Mesangial cell (primary cell): ENCODE results near the gene TMEM51. TPM values are rescaled to one million over a fixed set of nuclear protein-coding genes. Genes with fewer than 3 reads are reported as not detected.

Experiments
- total RNA-seq: library from RNA; depleted of rRNA; stranded (reverse); fragments of >200 nt; gene quantifications from 2 replicates; pipeline ENCODE4 v1.2.3, GENCODE V29; 2015

TMEM51 gene, protein sequence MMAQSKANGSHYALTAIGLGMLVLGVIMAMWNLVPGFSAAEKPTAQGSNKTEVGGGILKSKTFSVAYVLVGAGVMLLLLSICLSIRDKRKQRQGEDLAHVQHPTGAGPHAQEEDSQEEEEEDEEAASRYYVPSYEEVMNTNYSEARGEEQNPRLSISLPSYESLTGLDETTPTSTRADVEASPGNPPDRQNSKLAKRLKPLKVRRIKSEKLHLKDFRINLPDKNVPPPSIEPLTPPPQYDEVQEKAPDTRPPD
- total RNA-seq: 21.7 and 22.0 TPM in 2 replicates

DNA sequence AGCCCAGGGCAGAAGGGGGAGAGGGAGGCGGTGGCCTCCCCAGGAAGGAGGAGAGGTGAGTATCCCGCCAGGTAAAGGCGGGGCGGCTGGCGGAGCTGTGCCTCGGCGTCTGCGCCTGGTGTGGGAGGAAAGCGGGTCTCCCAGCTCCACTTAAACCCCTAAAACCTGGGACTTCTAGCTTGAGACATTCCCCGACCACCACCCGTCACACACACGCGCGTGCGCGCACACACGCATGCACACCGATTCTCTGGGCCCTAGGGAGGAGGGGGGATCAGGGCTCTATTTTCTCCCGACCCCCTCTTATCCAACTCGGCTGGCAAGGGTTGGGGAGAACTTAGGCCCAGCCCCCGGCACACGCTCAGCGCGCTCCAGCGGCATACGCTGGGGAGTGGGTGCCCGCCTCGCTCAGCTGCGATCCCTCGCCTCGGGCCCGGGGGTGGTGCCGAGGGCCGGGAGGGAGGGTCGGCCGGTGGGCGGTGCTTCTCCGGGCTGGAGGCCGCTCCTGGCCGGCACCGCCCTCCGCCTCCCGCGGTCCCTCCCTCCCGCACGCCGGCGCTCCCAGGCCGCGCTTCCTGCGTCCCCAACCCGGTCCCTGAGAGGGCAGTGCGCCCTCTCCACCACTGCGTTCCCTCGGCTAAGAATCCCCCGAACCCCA lies at the start of gene TMEM51:
Gene TMEM51, plus strand, starts transcription at position 564 of the 658 bp plus-strand sequence. CDS start 61,341 bp downstream, outside the sequence.

DNA sequence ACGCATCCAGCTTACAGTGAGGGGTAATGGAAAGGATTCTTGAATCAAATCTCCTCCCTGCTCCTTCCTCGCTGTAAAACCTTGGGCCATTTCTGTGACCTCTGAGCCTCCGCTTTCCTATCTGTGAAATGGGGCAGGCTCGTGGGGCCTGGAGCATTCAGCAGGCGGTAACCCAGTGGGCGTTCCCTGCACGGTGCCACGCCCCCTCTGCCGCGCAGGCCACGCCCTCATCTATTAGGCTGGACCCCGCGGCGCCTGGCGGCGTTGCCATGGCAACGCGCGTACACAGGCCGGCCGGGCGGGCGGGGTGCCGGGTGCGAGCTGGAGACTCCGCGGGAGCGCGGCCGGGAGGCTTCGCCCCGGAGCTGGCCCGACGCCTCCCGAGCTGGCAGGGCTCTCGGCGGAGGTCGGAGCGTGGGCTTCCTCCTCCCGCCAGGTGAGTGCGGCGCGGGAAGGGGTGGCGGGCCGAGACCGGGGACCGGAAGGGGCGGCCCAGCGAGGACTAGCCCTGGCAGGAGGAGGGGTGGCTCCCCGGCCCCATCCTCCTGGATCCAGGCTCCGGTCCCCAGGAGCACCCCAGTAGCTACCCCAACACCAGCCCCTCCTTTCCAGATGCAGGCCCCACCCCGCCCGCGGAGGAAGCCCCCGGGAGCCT lies 93.5 kb downstream of the TMEM51 start, which contains the start of gene FHAD1:
Gene FHAD1, plus strand, starts transcription at position 264 of the 655 bp plus-strand sequence. CDS start 4,562 bp downstream, outside the sequence.

Other genes starting within 250 kb of the TMEM51 start
- 0.33 and 0.51 TPM in 2 replicates for gene FHAD1, start 93.5 kb downstream of the TMEM51 start, total RNA-seq